UCSD-AML1 (cell line): ENCODE measurements around the gene NCF2.

Experiments used
- DNase-seq: peaks from one replicate; lab custom pipeline; 2025; ENCODE audit not compliant: unreplicated experiment; lab: John Stamatoyannopoulos, UW

NCF2 gene

GRCh38 chr1:183553331-183553730 is 36.9 kb downstream of the NCF2 start:
- no peak for DNase-seq

- no peak for DNase-seq
Observed at GRCh38 chr1:183552891-183553290, 37.4 kb downstream of the NCF2 start.

- no peak for DNase-seq
Observed at GRCh38 chr1:183552441-183552840, 37.8 kb downstream of the NCF2 start.

GRCh38 chr1:183551924-183552323 is 38.3 kb downstream of the NCF2 start:
- DNase-seq, result no peak

- DNase-seq, result no peak
Observed at GRCh38 chr1:183550915-183551314, 39.3 kb downstream of the NCF2 start.

- DNase-seq, result no peak
Observed at GRCh38 chr1:183548116-183548515, 42.1 kb downstream of the NCF2 start.

GRCh38 chr1:183546427-183546826 is 43.8 kb downstream of the NCF2 start:
- DNase-seq, result no peak

GRCh38 chr1:183544598-183545297 is 45.5 kb downstream of the NCF2 start:
- no peak for DNase-seq

- DNase-seq, result no peak
Observed at GRCh38 chr1:183543619-183544204, 46.5 kb downstream of the NCF2 start.

GRCh38 chr1:183537405-183537804 is 52.9 kb downstream of the NCF2 start:
- no peak for DNase-seq

GRCh38 chr1:183533617-183534174 is 56.6 kb downstream of the NCF2 start:
- DNase-seq, result no peak

- DNase-seq, result no peak
Observed at GRCh38 chr1:183528577-183528976, 61.7 kb downstream of the NCF2 start.

GRCh38 chr1:183522104-183522503 is 68.2 kb downstream of the NCF2 start:
- no peak for DNase-seq

- no peak for DNase-seq
Observed at GRCh38 chr1:183520379-183520778, 69.9 kb downstream of the NCF2 start.

- DNase-seq, result no peak
Observed at GRCh38 chr1:183517401-183517800, 72.9 kb downstream of the NCF2 start.

GRCh38 chr1:183516725-183517124 is 73.5 kb downstream of the NCF2 start:
- no peak for DNase-seq

- no peak for DNase-seq
Observed at GRCh38 chr1:183515002-183515689, 75.1 kb downstream of the NCF2 start.

- no peak for DNase-seq
Observed at GRCh38 chr1:183514235-183514634, 76.0 kb downstream of the NCF2 start.

- no peak for DNase-seq
Observed at GRCh38 chr1:183512450-183512849, 77.8 kb downstream of the NCF2 start.

- no peak for DNase-seq
Observed at GRCh38 chr1:183508694-183509093, 81.6 kb downstream of the NCF2 start.

- no peak for DNase-seq
Observed at GRCh38 chr1:183506561-183506960, 83.7 kb downstream of the NCF2 start.
